Naive thymus-derived CD8-positive, alpha-beta T cell (primary cell): ENCODE measurements around the gene KLHL12. TPM values are rescaled to one million over a fixed set of nuclear protein-coding genes. Genes with fewer than 3 reads are reported as not detected.

ENCODE experiments used
- ATAC-seq, 2 donors: fragments of 150-1000 bp; cut with Tn5 transposase in 1 of 2; sonication (Bioruptor Pico), chemical (Tn5 transposase) in 1 of 2; 1 replicate in 1 of 2; 2 replicates in 1 of 2; pipeline ENCODE4 v1.10.0; 2021; ENCODE audit warnings: mild to moderate bottlenecking in 2 of 2, moderate library complexity in 2 of 2
- POLR2A ChIA-PET: fragments of 350-600 bp; sonication (Branson Sonifier 250); formaldehyde crosslinking; loops from one replicate; lab custom pipeline; 2021; ENCODE audit warnings: antibody characterized with exemption; lab: Charles Lee
- DNase-seq, 10 donors: peaks; one replicate each; pipeline versions ENCODE4 v3.0.0 to v3.0.0-alpha.2; 2020 to 2022
- H3K27ac Mint-ChIP-seq, 10 donors: one replicate each; pipeline ENCODE4 v1.8.0; 2020 to 2022; ENCODE audit warnings: mild to moderate bottlenecking in 10 of 10, mixed read lengths in 10 of 10, moderate library complexity in 4 of 10, inconsistent platforms in 1 of 10
- H3K27me3 Mint-ChIP-seq, 5 donors: one replicate each; pipeline ENCODE4 v1.8.0; 2021 to 2022; ENCODE audit warnings: mixed read lengths in 5 of 5
- H3K36me3 Mint-ChIP-seq, 3 donors: one replicate each; pipeline ENCODE4 v1.8.0; 2020 to 2022; ENCODE audit warnings: mixed read lengths in 3 of 3, mild to moderate bottlenecking in 2 of 3, inconsistent platforms in 1 of 3
- H3K4me1 Mint-ChIP-seq, 4 donors: one replicate each; pipeline ENCODE4 v1.8.0; 2021 to 2022; ENCODE audit warnings: mixed read lengths in 4 of 4
- H3K4me3 Mint-ChIP-seq, 10 donors: one replicate each; pipeline ENCODE4 v1.8.0; 2020 to 2022; ENCODE audit warnings: mild to moderate bottlenecking in 10 of 10, mixed read lengths in 10 of 10, moderate library complexity in 6 of 10, inconsistent platforms in 1 of 10
- H3K9me3 Mint-ChIP-seq, 9 donors: one replicate each; pipeline ENCODE4 v1.8.0; 2020 to 2022; ENCODE audit warnings: mixed read lengths in 9 of 9, mild to moderate bottlenecking in 3 of 9, inconsistent platforms in 1 of 9, moderate library complexity in 1 of 9
- polyA plus RNA-seq, 3 donors: library from polyadenylated mRNA; unstranded; fragments of 300-500 nt; fragmentation: Illumina TruSeq; gene quantifications; one replicate each; pipeline ENCODE4 v1.2.3, GENCODE V29; 2021
- total RNA-seq, 8 experiments: library from RNA in 2 of 8; stranded (reverse) in 2 of 8; gene quantifications; one replicate each; pipeline ENCODE4 v1.2.3 and lab custom pipeline; 2021 to 2026

Gene KLHL12
- total RNA-seq: 10 to 100 TPM; 23.0 to 25.4 TPM
- 10 to 100 TPM; 12.5 to 16.5 (median 15.1) TPM for polyA plus RNA-seq
- 39.2 to 78.7 (median 57.7) reads per million in 6 experiments for total RNA-seq (lab: John Stamatoyannopoulos, UW)

- peak; percentile 90 to 97 (median 94) for DNase-seq
- Mint-ChIP-seq H3K9me3 (no peaks in the 10 kb centered on the region), H3K4me1 (peaks cover 8 to 42% (median 38%) of the 10 kb centered on the region in 4 donors), H3K27ac (peak within 1 kb of the TSS; percentile 90 to 98 (median 95)), H3K27me3 (no peaks in the 10 kb centered on the region), H3K4me3 (peak within 1 kb of the TSS; percentile 91 to 96 (median 95)), H3K36me3 (peaks cover 0 to 27% (median 5%) of the 10 kb centered on the region in 3 donors)
- POLR2A ChIA-PET: interaction anchor here (0.6 to 2.5 kb wide), 19 partner anchors 12 to 1485 kb away, joined by 3 to 29 read pairs (median 4); partner anchors contain the start of genes PCAT6, RABIF and TMEM183A
- peak; percentile 93 to 94 for ATAC-seq
Observed at GRCh38 chr1:202926581-202927491, at the start of gene KLHL12. Gene KLHL12 (minus strand): TSS chr1:202927234. CDS start chr1:202925162, 2,072 bp downstream.

DNA sequence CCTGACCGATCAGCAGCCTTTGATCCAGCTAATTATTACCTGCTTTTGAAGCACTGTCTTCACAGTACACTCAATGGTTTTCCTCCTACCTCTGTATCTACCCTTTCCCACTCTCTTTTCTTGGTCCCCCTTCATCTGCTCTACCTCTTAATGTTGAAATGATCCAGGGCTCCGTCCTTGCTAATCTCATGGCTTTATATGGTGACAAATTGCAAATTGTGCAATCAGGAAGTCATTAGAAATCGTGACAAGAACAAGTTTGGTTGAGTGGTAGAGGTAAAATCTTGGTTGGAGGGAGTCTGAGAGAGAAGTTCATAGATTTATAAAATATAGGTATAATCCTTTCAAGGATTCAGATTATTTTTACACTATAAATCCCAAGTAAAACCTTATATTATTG, 49.6 kb upstream of the KLHL12 start:
- Mint-ChIP-seq H3K4me3 (no peak overlapping the region), H3K27ac (no peak overlapping the region), H3K27me3 (peaks cover 8 to 46% (median 29%) of the 10 kb centered on the region in 5 donors), H3K4me1 (no peaks in the 10 kb centered on the region), H3K9me3 (no peaks in the 10 kb centered on the region), H3K36me3 (no peaks in the 10 kb centered on the region)
- POLR2A ChIA-PET: no interaction called here
- DNase-seq: no peak
- no peak for ATAC-seq

- Mint-ChIP-seq H3K4me3 (no peak overlapping the region), H3K27me3 (peaks cover 4 to 38% (median 25%) of the 10 kb centered on the region in 5 donors), H3K36me3 (no peaks in the 10 kb centered on the region), H3K4me1 (peaks cover 0 to 6% (median under 1%) of the 10 kb centered on the region in 4 donors), H3K9me3 (no peaks in the 10 kb centered on the region), H3K27ac (no peak overlapping the region)
- POLR2A ChIA-PET: no interaction called here
- no peak for ATAC-seq
- no peak for DNase-seq
Observed at GRCh38 chr1:202974856-202975255, 47.8 kb upstream of the KLHL12 start.

GRCh38 chr1:202972046-202972445, 45.0 kb upstream of the KLHL12 start:
- Mint-ChIP-seq H3K4me3 (no peak overlapping the region), H3K36me3 (no peaks in the 10 kb centered on the region), H3K27me3 (peaks cover 0 to 10% (median 7%) of the 10 kb centered on the region in 5 donors), H3K27ac (no peak overlapping the region), H3K4me1 (peaks cover 10 to 27% (median 19%) of the 10 kb centered on the region in 4 donors), H3K9me3 (no peaks in the 10 kb centered on the region)
- POLR2A ChIA-PET: interaction anchor here (1.3 kb wide), 1 partner anchor 19 kb away, joined by 3 read pairs; no protein-coding TSS in a partner anchor
- DNase-seq (no peak), ATAC-seq (no peak)

DNA sequence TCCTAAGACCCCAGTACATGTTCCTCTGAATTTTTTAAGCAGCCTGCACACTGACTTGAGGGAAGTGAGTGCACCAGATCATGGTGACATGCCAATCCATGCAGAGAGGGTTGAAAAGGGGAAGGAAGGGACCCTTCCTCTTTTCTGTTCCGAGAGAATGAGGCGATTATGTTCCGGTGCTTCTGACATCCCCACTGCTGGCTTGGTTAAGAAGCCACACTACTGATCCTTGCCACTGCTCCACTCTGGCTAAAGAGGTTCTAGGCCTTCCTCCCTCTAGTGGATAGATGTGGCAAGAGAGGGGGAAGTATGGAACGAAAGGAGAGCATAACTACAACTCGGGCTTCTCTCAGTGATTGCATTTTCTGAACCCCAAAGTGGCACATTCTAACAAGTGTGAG, 41.9 kb upstream of the KLHL12 start:
- H3K27ac Mint-ChIP-seq: peak overlapping the region in 9 of 10 donors; percentile 31 to 95 (median 77)
- ATAC-seq (peak; percentile 37 to 40), DNase-seq (peak in 5 of 10 donors; percentile 22 to 36 (median 29))
- peaks cover 0 to 7% (median 0%) of the 10 kb centered on the region in 3 donors for H3K36me3 Mint-ChIP-seq
- H3K9me3 Mint-ChIP-seq: no peaks in the 10 kb centered on the region
- peak overlapping the region in 9 of 10 donors; percentile 12 to 82 (median 39) for H3K4me3 Mint-ChIP-seq
- H3K4me1 Mint-ChIP-seq: peaks cover 16 to 43% (median 35%) of the 10 kb centered on the region in 4 donors
- H3K27me3 Mint-ChIP-seq: no peaks in the 10 kb centered on the region
- POLR2A ChIA-PET: interaction anchor here (1.4 to 1.7 kb wide), 4 partner anchors 10 to 338 kb away, joined by 4 to 12 read pairs (median 8); partner anchors contain the start of gene TMEM183A

DNA sequence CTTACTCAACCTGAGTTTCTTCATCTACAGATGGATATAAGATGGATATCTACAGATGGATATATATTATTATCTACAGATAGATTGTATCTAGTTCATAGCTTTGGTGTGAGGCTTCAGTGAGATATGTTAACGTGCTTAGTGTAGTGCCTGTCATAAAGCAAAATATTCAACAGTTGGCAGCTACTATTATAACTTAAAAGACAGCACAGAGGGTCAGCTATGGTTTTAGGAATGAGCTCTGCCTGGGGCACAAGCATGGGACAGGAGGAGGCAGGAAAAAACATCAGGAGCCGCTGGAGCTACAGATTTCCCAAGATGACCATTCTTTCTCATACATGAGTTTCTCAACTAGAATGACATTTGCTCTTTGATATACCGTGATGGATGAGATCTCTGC, 41.3 kb upstream of the KLHL12 start:
- ATAC-seq: no peak
- Mint-ChIP-seq H3K36me3 (peaks cover 0 to 10% (median 3%) of the 10 kb centered on the region in 3 donors), H3K9me3 (no peaks in the 10 kb centered on the region), H3K4me3 (peak overlapping the region; percentile 78 to 94 (median 89)), H3K27me3 (no peaks in the 10 kb centered on the region), H3K4me1 (peaks cover 18 to 43% (median 35%) of the 10 kb centered on the region in 4 donors), H3K27ac (peak overlapping the region; percentile 4 to 96 (median 88))
- no peak for DNase-seq
- POLR2A ChIA-PET: interaction anchor here (0.9 to 1.9 kb wide), 11 partner anchors 9 to 338 kb away, joined by 3 to 12 read pairs (median 5); partner anchors contain the start of genes ADIPOR1, KLHL12 and TMEM183A

DNA sequence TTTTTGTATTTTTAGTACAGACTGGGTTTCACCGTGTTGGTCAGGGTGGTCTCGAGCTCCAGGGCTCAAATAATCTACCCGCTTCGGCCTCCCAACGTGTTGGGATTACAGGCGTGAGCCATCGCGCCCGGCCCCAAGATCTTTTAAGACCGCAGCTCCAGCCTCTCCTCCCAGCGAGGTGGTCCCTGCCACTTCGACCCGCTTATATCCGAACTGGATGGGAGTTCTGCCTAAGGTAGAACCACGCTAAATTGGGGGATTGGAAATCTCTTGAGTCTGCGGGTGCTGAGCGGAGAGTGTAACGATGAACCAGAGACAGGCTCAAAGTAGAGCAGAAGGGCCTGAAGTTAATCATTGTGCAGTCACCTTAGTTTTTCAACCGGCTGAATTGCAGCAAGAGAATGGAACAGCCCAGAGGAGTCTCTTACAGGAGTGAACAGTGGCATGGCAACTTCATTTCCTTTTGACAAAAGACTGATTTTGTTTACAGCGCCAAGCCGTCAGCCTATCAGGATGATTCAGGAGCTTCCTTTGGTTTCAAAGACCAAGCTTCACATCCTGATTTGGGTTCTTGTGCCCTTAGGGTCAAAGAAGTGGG, 40.7 kb upstream of the KLHL12 start:
- H3K4me1 Mint-ChIP-seq: peaks cover 18 to 43% (median 35%) of the 10 kb centered on the region in 4 donors
- H3K27ac Mint-ChIP-seq: peak overlapping the region; percentile 77 to 96 (median 90)
- H3K27me3 Mint-ChIP-seq: no peaks in the 10 kb centered on the region
- H3K36me3 Mint-ChIP-seq: peaks cover 0 to 16% (median 3%) of the 10 kb centered on the region in 3 donors
- peak in 4 of 10 donors; percentile 19 to 39 (median 24) for DNase-seq
- peak; percentile 19 to 22 for ATAC-seq
- H3K9me3 Mint-ChIP-seq: no peaks in the 10 kb centered on the region
- POLR2A ChIA-PET: interaction anchor here (0.9 to 1.9 kb wide), 11 partner anchors 9 to 339 kb away, joined by 3 to 12 read pairs (median 5); partner anchors contain the start of genes ADIPOR1, KLHL12 and TMEM183A
- peak overlapping the region; percentile 78 to 94 (median 89) for H3K4me3 Mint-ChIP-seq

DNA sequence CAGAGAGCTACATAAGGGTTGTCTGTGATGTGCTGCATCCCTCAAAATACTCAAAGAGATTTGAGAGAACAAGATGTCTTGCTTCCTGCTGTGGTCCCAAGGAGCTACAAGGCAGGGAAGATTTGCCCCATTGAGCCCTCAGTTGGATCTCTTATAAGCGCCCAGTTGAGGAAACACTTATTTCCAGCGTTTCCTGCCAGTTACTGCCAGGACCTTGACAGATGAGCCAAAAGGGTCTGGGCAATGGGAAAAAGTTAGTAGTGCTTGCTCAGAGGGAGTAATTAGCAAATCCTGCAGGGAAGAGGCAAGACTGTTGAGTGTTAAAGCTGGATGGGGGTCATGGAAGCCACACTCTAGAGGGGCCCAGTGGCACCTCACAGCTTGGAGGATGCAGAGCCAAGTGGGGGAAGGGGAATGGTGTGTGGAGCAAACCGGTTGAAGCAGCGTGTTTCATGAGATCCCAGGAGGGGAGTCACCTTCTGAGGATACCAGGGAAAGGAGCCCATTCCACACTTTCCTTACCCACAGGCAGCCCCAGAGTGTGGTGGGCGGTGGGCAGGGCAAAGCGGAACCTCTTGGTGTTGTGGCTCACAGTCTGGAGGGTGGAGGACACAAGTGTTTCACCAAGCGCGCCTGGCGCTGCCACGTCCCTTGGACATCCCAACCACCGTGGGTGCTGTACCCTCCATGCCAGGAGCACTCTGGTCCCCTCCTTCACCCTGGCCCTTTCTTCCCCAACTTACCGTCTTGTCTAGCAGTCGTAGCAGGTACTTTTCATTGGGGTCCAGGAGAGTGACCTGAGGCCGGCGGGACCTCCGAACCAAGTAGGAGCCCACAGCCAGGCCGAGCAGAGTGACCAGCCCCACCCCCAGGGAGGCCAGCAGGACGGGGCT, 39.2 kb upstream of the KLHL12 start:
- no peaks in the 10 kb centered on the region for H3K27me3 Mint-ChIP-seq
- DNase-seq (peak in 3 of 10 donors; percentile 7 to 20 (median 10)), ATAC-seq (no peak)
- POLR2A ChIA-PET: interaction anchor here (0.6 to 0.7 kb wide), 2 partner anchors 11 to 414 kb away, joined by 3 to 9 read pairs; no protein-coding TSS in a partner anchor
- peaks cover 0 to 25% (median 3%) of the 10 kb centered on the region in 3 donors for H3K36me3 Mint-ChIP-seq
- H3K4me3 Mint-ChIP-seq: peak overlapping the region; percentile 70 to 91 (median 82)
- H3K4me1 Mint-ChIP-seq: peaks cover 18 to 43% (median 35%) of the 10 kb centered on the region in 4 donors
- H3K9me3 Mint-ChIP-seq: no peaks in the 10 kb centered on the region
- H3K27ac Mint-ChIP-seq: peak overlapping the region; percentile 66 to 92 (median 86)

GRCh38 chr1:202965422-202965821, 38.4 kb upstream of the KLHL12 start:
- peak overlapping the region in 9 of 10 donors; percentile 55 to 89 (median 81) for H3K27ac Mint-ChIP-seq
- DNase-seq: no peak
- H3K36me3 Mint-ChIP-seq: peaks cover 0 to 25% (median 3%) of the 10 kb centered on the region in 3 donors
- ATAC-seq: no peak
- POLR2A ChIA-PET: no interaction called here
- peak overlapping the region in 8 of 10 donors; percentile 70 to 91 (median 82) for H3K4me3 Mint-ChIP-seq
- no peaks in the 10 kb centered on the region for H3K9me3 Mint-ChIP-seq
- no peaks in the 10 kb centered on the region for H3K27me3 Mint-ChIP-seq
- H3K4me1 Mint-ChIP-seq: peaks cover 18 to 41% (median 35%) of the 10 kb centered on the region in 4 donors

DNA sequence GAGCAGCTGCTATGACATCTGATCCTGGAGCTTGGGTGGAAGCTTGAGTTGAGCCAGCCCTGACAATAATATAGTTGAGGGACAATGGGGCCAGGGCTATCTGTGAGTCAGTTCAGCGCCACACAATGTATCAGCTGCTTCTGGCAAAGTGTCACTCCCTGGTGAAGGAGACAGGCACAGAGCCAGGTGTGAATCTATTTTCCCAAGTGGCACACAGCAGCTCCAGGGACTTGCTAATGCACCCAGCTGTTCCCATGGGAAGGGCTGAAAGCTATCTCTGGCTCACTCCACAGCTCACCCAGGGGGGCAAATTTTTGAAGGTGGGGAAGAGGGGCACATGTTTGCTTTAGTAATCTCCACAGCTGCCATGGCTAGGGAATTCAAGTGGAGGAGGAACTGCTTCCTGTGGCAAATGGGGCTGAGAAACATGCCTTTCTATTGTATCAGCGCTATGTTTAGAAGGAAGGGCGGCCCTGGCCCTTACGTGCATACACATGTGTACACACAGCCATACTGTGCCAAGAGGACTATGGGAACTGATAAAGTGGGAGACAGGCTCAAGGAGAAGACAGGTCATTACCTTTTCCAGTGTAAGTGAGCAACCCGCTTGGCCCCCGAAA, 37.9 kb upstream of the KLHL12 start:
- peak overlapping the region in 8 of 10 donors; percentile 19 to 89 (median 76) for H3K27ac Mint-ChIP-seq
- POLR2A ChIA-PET: interaction anchor here (0.7 kb wide), 1 partner anchor 42 kb away, joined by 3 read pairs; the partner anchor contains the start of gene TMEM183A
- DNase-seq (no peak), ATAC-seq (no peak)
- peaks cover 0 to 25% (median 3%) of the 10 kb centered on the region in 3 donors for H3K36me3 Mint-ChIP-seq
- peak overlapping the region in 5 of 10 donors; percentile 16 to 71 (median 40) for H3K4me3 Mint-ChIP-seq
- H3K27me3 Mint-ChIP-seq: no peaks in the 10 kb centered on the region
- H3K4me1 Mint-ChIP-seq: peaks cover 18 to 37% (median 34%) of the 10 kb centered on the region in 4 donors
- H3K9me3 Mint-ChIP-seq: no peaks in the 10 kb centered on the region
